Cerebellar nuclear complex (tissue), 1 donor: ENCODE measurements around the gene CCDC24.

Experiments
- DNase-seq, 2 experiments: peaks; one replicate each; lab custom pipeline; 2025; lab: John Stamatoyannopoulos, UW

CCDC24 gene

DNA sequence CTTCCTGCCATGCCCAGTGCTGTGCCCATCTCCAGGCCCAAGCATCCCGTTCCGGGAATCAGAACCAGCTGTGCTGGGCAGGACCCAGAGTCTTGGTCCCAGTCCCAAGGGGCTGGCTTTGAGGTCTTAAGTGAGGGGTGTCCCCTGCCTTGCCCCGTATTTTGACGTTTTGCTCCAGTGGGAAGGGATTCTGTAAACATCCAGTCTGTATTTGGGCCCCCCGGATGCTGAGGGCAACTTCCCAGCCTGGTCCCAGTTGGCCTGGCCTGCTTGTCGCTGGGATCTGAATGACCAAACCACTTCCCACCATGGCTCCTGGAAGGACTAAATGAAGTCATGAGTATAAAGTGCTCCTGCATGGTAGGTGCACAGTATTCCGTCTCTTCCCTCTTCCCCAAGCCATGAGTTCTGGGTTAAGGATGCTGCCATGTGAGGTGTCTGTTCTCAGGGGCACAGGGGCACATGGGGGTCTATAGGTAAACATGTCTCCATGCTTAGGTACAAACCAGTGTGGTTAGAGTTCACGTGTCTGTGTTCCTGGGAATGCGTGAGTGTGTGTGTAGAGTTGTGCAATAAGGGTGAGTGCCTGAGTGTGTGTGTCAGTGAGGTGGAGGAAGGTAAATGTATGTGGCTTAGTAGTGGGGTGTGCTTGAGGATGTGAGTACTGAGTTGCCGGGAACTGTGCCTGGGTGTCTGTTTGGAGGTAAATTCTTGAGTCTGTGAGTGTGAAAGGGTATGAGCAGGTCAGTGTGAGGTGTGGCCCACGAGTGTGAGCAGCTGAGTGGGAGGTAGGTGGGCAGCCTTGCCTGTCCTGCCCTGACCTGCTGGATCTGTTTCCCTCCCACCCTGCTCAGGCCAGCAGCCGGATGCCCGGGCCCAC, 10.9 kb upstream of the CCDC24 start:
- no peak for DNase-seq

- no peak for DNase-seq
Observed at GRCh38 chr1:43981135-43981491, 10.3 kb upstream of the CCDC24 start.

GRCh38 chr1:43981636-43982035, 9.8 kb upstream of the CCDC24 start:
- DNase-seq: no peak

- no peak for DNase-seq
Observed at GRCh38 chr1:43982241-43982640, 9.2 kb upstream of the CCDC24 start.

- no peak for DNase-seq
Observed at GRCh38 chr1:43982808-43983207, 8.6 kb upstream of the CCDC24 start.

DNA sequence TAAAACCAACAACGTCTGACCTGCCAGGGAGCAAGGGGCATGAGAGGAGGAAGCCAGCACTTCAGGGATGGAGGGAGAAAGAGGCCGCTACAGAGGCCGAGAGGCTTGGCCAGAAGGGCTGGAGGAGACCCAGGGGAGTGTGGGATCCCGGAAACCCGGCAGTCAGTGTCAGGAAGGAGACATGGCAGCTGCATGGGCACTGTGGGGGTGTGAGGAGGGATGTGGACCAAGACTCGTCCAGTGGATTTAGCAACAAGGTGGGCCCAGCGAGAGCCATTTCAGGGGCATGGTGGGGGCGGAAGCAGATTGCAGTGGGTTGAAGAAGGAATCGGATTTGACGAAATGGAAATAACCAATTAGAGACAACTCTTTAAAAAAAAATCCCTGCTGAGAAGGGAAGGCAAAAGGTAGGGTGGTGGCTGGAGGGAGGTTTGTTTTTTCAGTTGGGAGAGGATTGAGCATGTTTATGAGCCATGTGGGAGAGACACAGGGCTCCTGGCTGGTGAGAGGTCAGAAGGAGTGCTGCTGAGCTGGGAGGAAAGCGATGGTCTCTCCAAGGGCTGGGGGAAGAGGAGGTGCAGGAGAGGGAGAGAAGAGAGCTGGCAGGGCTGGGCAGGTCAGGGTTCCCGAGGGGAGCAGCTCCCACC, 8.0 kb upstream of the CCDC24 start:
- DNase-seq: no peak

DNA sequence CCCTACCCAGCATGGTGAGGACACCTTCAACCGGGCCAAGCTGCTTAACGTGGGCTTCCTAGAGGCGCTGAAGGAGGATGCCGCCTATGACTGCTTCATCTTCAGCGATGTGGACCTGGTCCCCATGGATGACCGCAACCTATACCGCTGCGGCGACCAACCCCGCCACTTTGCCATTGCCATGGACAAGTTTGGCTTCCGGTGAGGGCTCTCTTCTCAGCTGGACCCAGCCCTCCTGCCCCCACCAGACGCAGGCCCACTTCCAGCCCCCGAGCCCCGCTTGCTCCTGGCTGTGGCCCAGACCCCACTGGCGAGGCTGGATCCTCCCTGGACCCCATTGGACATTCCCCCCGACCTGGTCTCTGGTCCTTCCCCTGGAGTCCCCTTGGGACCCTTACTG, 6.5 kb upstream of the CCDC24 start:
- DNase-seq: no peak

GRCh38 chr1:43985984-43986595, 5.3 kb upstream of the CCDC24 start:
- no peak for DNase-seq

GRCh38 chr1:43986712-43987111, 4.7 kb upstream of the CCDC24 start:
- no peak for DNase-seq

GRCh38 chr1:43987159-43987902, 4.1 kb upstream of the CCDC24 start:
- DNase-seq: no peak

GRCh38 chr1:43990271-43991199, 864 bp upstream of the CCDC24 start:
- DNase-seq: no peak

DNA sequence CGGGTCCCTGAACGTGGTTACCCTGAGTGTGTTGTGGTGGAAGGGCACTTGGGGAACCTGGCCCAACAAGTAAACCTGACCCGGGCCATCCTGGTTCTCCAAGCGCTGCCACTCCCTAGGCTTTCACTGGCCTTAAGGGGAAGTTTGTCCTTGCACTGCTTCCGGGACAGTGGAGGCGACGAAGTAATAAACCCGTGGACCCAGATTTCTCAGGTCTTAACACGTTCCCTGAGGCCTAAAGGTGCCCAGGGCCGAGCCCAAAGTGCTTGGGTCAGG, 261 bp upstream of the CCDC24 start:
- no peak for DNase-seq

- DNase-seq: no peak
Observed at GRCh38 chr1:43992232-43992995, 1.0 kb downstream of the CCDC24 start.

DNA sequence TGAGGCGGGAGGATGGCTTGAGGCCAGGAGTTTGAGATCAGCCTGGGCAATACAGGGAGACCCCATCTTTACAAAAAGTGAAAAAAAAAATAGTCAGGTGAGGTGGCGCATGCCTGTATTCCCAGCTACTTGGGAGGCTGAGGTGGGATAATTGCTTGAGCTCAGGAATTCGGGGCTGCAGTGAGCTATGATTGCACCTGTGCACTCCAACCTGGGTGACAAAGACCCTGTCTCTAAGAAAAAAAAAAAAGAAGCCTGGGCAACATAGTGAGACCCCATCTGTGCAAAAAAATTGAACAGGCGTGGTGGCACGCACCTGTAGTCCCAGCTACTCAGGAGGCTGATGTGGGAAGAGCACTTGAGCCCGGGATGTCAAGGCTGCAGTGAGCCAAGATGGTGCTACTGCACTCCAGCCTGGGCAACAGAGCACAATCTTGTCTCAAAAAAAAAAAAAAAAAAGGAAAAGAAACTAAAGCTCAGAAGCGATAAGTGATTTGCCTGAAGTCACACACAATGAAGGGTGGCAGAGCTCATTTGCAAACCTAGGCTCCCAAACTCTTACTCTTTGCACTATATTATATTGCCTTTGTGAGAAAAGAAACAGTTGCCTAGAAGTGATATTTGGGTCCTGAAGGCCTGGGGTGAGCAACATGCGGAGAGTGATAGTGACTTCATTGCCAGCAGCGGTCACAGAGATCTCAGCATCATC, 2.0 kb downstream of the CCDC24 start:
- no peak for DNase-seq

DNA sequence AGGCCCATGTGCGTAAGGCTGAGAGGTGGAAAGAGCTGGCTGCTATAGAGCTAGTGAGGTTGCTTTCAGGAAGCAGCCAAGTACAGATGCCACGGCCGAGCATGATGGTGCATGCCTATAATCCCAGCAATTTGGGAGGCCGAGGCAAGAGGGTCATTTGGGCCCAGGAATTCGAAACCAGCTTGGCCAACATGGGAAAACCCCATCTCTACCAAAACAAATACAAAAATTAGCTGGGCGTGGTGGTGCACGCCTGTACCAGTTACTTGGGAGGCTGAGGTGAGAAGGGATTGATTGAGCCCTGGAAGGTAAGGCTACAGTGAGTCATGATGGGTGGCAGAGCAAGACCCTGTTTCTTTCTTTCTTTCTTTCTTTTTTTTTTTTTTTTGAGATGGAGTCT, 2.7 kb downstream of the CCDC24 start:
- no peak for DNase-seq

- DNase-seq: no peak
Observed at GRCh38 chr1:43994794-43995790, 3.7 kb downstream of the CCDC24 start.

DNA sequence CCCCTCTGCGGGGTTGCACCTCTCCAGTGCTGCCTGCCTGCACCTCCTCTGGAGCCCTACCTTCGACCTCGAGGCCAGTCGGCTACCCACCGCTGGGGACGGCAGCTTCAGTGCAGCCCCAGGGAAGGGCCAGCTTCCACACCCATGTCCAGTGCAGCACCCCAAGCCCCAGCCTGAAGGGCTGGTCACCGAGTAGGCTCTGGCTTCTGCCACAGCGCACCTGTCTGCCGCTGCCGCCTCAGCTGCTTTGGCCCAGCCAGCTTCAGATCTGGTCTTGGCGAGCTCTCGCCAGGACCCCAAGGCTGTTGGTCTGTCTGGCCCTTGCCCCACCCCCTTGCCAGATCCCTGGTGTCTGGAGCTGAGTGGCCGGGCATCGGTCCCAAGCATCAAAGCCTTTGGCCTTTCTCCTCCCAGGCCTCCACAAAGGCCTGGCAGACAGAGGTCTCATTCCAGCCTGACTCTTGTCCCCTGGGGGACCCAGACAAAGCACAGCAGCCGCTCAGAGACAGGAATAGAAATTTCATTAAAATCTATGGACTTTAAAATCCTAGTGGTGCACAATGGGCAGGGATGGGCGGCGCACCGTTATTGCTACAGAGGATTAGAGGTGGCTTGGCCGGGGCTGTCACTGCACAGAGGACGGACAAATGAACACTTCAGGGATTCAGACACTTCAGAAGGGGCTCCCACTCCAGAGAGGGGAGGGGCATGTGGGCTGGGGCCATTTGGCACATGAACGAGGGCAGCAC, 4.8 kb downstream of the CCDC24 start:
- DNase-seq: no peak

DNA sequence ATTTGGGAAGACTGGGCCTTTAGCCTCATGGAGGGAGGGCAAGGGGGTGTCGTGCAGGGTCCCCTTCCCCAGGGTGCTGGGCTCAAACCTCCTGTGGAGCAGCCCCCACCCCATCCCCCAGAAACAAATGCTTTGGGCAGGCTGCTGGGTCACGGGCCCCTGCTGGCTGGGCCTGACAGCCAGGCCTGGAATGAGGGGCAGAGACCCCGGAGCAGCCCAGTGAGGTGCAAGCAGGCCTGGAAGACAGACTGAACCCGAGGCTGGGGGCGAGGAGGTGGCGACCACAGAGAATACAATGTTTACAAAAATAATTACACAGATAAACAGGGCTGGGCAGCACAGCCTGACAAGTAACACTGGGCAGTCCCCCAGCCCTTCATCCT, 5.3 kb downstream of the CCDC24 start:
- DNase-seq: no peak
